IPS-NIHi7 (cell line): ENCODE measurements around the gene NEIL3.
"Not testable (repeated sequence)": the region's sequence is repeated elsewhere in the genome, so short reads cannot be mapped to it uniquely, and the experiment has no call there.

Experiments used
- DNase-seq: peaks from one replicate; pipeline ENCODE4 v3.0.0; 2012; ENCODE audit warnings: mixed read lengths; ENCODE audit errors: extremely low spot score

The NEIL3 gene

DNA sequence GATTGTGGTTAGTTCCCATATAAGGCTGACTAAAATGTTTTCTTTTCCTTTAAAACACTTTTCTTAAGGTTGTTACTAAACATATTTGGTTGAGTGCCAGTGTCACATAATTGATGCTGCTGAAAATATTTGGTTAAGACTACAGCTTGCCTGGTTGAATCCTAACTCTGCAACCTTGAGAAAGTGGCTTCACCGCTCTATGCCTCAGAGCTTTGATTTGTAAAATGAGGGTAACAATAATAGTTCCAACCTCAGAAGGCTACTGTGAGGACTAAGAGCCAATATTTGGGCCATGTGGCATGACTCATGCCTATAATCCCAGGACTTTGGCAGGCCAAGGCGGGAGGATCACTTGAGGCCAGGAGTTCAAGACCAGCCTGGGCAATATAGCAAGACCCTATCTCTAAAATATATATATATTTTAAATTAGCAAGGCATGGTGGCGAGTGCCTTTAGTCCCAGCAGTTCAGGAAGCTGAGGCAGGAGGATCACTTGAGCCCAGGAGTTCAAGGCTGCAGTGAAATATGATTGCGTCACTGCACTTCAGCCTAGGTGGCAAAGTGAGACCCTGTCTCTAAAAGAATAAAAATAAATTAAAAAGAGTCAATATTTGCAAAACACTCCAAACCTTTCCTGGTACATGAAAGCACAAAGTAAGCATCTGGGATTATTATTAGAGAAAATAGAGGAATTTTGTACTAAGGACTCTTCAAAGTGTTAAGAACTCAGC is 7.1 kb upstream of the NEIL3 start:
- DNase-seq, result no peak

GRCh38 chr4:177304094-177304493 is 5.6 kb upstream of the NEIL3 start:
- DNase-seq, result no peak

- DNase-seq, result not testable (repeated sequence)
Measured at GRCh38 chr4:177304864-177305263, 4.8 kb upstream of the NEIL3 start.

DNA sequence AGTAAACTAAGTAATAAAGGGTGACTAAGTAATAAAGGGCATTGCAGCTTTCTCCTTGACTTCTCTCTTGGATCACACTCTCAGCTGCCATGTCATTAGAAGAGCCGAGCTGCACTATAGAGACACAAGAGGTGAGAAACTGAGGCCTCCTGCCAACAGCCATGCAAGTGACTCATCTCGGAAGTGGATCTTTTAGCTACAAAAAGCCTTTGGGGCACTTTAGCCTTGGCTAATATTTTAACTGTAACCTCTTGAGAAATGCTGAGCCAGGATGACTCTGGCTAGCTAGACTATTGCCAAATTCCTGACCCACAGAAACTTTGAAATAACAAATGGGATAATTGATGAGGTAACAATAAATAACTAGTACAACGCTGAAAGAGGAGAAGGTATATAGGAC is 1.5 kb upstream of the NEIL3 start:
- no peak for DNase-seq

DNA sequence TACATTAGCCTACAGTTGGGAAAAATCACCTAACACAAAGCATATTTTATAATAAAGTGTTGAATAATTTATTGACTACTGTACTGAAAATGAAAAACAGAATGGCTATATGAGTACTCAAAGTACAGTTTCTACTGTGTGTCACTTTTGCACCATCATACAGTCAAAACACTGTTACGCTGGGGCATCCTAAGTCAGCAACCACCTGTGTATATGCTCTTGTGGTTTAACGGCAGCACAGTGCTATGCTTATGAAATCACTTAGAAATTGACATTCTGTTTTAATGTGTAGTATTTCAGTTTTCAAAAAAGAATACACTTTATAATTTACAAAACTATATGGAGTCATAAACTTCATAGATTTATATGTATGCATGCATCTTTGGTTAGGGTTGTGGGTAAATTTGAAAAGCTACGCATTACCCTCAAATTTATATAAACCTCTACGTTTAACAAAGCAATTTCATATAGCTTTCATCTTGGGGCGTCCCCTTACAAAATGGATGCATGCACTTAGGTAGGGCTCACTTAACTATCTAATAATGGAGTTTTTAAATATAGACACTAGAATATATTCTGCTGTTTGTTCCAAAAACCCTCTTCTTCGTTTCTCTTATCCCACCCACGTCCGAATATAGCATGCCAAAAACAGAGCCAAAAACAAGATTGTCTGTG is 690 bp upstream of the NEIL3 start:
- DNase-seq, result no peak

DNA sequence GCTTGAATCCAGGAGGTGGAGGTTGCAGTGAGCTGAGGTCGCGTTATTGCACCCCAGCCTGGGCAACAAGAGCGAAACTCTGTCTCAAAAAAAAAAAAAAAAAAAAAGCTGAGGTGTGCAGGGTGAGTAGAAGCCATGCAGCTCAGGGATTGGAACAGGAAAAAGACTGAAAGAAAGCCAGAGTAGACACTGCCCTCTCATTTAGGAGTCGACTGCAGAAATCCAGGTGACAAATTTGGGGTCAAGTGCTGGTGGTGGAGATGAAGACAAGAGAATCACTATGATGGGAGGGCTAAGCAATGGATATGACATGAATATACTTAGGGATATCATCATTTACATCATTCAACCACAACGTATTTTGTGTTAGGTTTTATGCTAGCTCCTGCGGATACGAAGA is 1.9 kb downstream of the NEIL3 start:
- DNase-seq, result no peak

DNA sequence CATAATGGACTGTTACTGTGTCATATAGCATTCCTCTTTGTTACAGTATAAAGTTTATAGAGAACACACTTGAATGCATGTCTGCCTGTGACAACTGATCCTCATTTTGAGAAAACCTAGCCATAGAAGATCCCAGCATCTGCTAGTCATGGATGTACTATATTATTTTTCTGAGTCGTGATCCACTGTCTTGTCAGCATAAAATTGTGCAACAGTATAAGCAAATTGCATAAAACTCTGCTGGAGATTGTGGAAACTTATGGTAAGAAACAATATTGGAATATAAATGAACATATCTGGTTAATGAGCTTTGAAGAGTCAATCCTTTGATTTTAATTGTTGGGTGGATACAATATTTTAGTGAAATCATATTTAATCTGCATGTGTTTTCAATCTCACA is 3.6 kb downstream of the NEIL3 start:
- DNase-seq, result no peak

DNA sequence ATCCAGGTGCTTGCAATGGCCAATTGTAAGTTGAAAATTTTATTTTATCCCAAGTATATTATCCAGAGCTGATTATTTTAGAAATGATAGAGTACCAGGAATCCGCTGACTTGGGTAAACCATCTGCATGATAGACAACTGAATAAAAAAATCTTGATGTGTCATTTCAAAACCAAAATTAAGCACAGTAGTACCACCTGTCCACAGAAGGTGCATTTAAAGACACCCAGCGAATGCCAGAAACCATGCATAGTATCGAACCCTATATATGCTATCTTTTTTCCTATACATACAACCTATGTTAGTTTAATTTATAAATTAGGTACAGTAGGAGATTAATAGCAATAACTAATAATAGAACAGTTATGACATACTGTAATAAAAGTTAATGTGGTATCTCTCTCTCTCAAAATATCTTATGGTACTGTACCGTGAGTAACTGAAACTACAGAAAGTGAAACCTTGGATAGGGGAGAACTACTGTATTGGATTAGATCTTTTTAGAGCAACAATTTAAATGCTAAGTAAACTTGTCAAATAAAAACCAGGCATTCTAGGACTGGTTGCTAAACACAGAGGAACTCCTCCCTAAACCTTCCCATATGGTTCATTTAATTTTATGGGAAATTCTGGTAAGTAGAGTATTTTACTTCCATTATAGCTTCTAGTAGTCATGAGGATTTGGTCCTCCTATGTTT is 6.2 kb downstream of the NEIL3 start:
- DNase-seq, result no peak

GRCh38 chr4:177320721-177321120 is 11.0 kb downstream of the NEIL3 start:
- no peak for DNase-seq

GRCh38 chr4:177321647-177322046 is 12.0 kb downstream of the NEIL3 start:
- no peak for DNase-seq

- no peak for DNase-seq
Measured at GRCh38 chr4:177322266-177322665, 12.6 kb downstream of the NEIL3 start.

DNA sequence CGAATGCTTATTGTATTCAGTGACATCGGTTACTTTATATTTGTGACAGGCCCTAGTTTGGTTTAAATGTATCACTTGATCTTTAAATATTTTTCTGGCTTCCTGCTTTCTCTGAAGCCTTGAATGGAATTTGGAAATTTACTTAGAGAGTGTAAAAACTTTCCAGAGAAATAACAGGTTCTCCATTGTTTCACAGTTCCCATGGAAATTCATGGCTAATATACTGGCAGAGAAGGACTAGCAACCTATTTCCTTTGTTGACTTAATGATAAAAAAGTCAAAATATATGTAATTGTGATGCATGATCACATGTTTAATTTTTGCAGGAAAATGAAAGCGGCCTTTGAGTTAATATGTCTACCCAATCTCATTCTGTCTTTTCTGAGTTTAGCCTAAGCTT is 13.2 kb downstream of the NEIL3 start:
- no peak for DNase-seq

GRCh38 chr4:177323416-177323815 is 13.7 kb downstream of the NEIL3 start:
- DNase-seq, result no peak

DNA sequence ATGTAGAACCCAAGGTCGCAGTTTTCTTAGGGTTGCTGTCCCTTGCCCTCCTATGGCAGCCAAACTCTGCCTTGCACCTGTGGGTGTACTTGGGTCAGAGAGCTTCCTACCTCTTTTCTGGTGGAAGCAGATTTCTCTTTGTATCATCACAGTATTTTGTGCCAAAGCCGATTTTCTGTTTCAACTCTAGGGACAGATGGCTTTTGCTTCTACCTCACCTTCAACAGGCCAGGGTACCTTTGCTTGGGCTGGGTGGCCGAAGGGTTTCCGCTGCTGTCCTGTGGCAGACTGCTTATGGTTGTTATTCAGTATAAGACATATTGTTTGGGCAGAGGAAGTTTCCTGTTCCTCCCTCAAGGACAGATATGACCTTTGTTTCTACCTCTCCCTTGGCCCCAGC is 22.4 kb downstream of the NEIL3 start:
- DNase-seq, result no peak

DNA sequence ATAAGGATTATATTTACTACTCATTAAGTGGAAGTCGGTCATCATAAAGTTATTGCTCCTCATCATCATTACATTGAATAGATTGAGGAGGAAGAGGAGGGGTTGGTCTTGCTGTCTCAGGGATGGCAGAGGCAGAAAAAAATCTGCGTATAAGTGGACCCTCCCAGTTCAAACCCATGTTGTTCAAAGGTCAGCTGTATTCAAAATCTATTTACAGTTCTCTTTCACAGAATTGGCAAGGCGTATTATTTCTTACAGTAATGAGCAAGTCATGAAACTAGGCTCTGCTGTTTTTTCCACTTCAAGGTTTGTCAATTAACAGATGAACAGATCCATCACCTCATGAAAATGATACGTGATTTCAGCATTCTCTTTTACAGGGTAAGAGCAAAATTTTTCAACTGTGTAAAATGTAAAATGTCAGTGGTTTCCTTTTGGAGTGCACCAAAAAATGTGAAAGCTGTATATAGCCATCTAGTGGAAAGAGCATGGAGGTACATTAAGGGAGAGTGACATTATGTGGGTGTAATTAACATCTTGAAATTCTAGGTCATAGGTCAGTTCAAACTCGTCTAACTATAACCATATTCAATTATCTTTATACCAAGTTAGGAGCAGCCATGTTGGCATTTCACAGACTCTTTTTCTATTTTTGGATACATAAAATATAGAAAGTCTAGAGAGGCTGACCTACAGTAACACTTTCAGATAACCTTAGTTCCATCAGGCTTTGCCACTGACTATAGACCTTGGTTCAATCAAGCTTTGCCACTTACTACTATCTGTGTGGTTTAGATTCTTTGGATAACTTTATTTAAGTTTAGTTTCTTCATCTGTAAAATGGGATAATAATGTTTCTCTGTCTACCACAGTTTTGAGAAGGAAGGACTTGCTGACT is 30.1 kb downstream of the NEIL3 start:
- DNase-seq, result peak; percentile 23

DNA sequence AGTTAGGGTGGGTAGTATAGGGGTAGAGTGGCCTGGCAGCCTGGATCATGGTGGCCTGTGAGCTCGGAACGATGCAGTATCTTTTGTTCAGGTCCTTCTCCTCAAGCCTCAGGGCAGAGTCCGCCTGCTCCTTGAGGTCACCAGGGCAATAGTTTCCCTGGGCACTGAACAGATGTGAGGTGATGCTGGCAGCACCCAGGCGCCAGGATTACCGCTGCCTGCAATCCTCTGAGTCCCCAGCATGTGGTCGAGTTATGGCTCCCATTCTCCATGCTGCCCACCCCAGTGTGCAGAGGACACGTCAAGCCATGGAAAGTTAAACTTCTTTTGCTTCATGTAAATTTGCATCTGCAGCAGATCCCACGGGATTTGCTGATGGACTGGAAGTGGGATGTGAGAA is 38.7 kb downstream of the NEIL3 start:
- no peak for DNase-seq

GRCh38 chr4:177349191-177349590 is 39.5 kb downstream of the NEIL3 start:
- DNase-seq, result peak; percentile 20

DNA sequence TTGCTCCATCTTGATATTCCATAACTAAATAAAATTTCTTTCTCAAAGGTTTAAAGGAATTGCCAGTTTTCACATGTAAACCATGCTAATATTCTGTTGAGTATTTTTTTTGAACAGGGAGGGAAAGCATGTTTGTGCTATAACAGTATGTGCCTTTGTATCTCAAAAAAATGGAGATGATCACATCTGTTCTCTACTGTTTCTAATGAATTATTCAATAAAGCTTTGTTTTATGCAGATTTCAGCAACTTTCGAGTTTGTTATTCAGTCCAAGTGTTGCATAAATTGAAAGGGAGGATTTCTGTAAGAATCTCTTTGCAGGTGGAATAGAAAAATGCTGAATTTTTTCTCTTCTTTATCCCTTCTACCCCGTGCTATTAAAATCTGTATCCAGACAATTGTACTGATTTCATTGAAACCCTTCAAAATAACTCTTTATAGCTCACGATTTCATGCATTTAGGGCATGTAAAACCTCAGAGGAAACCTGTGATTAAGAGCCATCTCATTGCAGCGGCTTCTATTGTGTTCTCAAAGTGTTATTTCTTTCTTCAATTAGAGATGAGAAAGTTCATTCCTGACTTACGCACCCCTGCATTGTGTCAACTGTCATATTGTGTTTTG is 42.1 kb downstream of the NEIL3 start:
- DNase-seq, result no peak

GRCh38 chr4:177356206-177356605 is 46.5 kb downstream of the NEIL3 start:
- no peak for DNase-seq

GRCh38 chr4:177356921-177357320 is 47.2 kb downstream of the NEIL3 start:
- DNase-seq, result no peak

DNA sequence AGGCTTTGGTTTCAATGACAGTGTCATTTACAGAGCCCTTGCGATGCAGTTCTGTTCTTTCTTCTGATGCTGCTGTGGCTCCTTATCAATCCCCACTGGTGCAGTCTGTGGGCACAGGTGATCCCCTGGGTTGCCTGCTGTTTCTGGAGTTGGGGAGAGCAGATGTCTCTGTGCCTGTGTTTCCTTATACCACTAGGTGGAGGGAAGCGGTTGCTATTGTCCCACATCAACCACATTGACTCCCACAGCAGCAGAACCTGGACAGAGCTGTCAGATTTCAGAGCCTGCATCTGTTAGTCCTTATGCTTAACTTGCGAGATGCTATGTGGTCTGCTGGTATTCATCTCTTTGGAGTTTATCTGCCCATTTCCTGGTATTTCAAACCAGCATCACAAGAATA is 57.7 kb downstream of the NEIL3 start:
- DNase-seq, result peak; percentile 67

GRCh38 chr4:177369372-177369771 is 59.7 kb downstream of the NEIL3 start:
- no peak for DNase-seq
